Uterus (tissue), 4 donors: ENCODE results near the gene LMO7. TPM values are rescaled to one million over a fixed set of nuclear protein-coding genes. Genes with fewer than 3 reads are reported as not detected.
"Not testable (repeated sequence)": the region's sequence is repeated elsewhere in the genome, so short reads cannot be mapped to it uniquely, and the experiment has no call there.

Experiments
- DNase-seq, 2 donors: peaks; one replicate each; pipeline ENCODE4 v3.0.0-alpha.2; 2019 to 2020
- H3K27ac ChIP-seq, 2 donors: fragments of 200-600 bp; sonication (generic); 1 replicate in 1 of 2; 2 replicates in 1 of 2; pipeline ENCODE4 v1.5.1; 2016 to 2018
- H3K27me3 ChIP-seq, 2 donors: fragments of 200-600 bp; sonication (generic); one replicate each; pipeline ENCODE4 v1.5.1; 2018 to 2019; ENCODE audit warnings: control low read depth in 1 of 2
- H3K36me3 ChIP-seq, 2 donors: fragments of 200-600 bp; sonication (generic); one replicate each; pipeline ENCODE4 v1.5.1; 2019; ENCODE audit warnings: control low read depth in 1 of 2
- H3K4me1 ChIP-seq, 2 donors: fragments of 200-600 bp; sonication (generic); one replicate each; pipeline ENCODE4 v1.5.1; 2018 to 2019; ENCODE audit warnings: control low read depth in 1 of 2
- H3K4me3 ChIP-seq, 2 donors: fragments of 200-600 bp; sonication (generic); 1 replicate in 1 of 2; 2 replicates in 1 of 2; pipeline ENCODE4 v1.5.1; 2018 to 2019; ENCODE audit warnings: mild to moderate bottlenecking in 1 of 2
- H3K9me3 ChIP-seq, 2 donors: fragments of 200-600 bp; sonication (generic); one replicate each; pipeline ENCODE4 v1.5.1; 2019; ENCODE audit warnings: control low read depth in 1 of 2
- POLR2A ChIP-seq, 2 donors: fragments of 450-650 bp; IDR thresholded peaks; one replicate each; pipeline ENCODE4 v1.6.1; 2016; ENCODE audit warnings: antibody characterized with exemption in 2 of 2, mild to moderate bottlenecking in 1 of 2, moderate library complexity in 1 of 2
- intact Hi-C: fragments of 100-400 bp; cut with DNase I; formaldehyde crosslinking; loops from one replicate; pipeline ENCODE4 v1.15.1; 2023; ENCODE audit warnings: low total_unique reads
- total RNA-seq, 4 donors: library from RNA; depleted of rRNA in 3 of 4; stranded (reverse); fragments of >200 nt in 3 of 4; gene quantifications; one replicate each; pipeline versions ENCODE4 v1.1.0 to v1.2.4, GENCODE V29; 2014 to 2023
- TF ChIP-seq, protein P1 (sequence below), 4 experiments: fragments of 200-600 bp in 2 of 4; fragments of 450-650 bp in 2 of 4; sonication (generic) in 2 of 4; IDR thresholded peaks; one replicate each; pipeline ENCODE4 v1.5.1; 2016 to 2019; ENCODE audit warnings: antibody characterized with exemption in 4 of 4, mild to moderate bottlenecking in 2 of 4, moderate library complexity in 1 of 4
- donor health status: DM: yes; HTN: yes; CAD: no.

Gene LMO7
- total RNA-seq, 4 donors from 2014 or later: 2.6 to 55.4 (median 24.2) TPM

GRCh38 chr13:75699062-75699461 is 62.9 kb downstream of the LMO7 start:
- Histone ChIP-seq H3K4me3 (no peak overlapping the region), H3K36me3 (no peaks in the 10 kb centered on the region), H3K27me3 (no peaks in the 10 kb centered on the region), H3K9me3 (no peaks in the 10 kb centered on the region), H3K27ac (no peak overlapping the region), H3K4me1 (no peaks in the 10 kb centered on the region)
- DNase-seq: no peak
- TF ChIP-seq, protein P1, sequence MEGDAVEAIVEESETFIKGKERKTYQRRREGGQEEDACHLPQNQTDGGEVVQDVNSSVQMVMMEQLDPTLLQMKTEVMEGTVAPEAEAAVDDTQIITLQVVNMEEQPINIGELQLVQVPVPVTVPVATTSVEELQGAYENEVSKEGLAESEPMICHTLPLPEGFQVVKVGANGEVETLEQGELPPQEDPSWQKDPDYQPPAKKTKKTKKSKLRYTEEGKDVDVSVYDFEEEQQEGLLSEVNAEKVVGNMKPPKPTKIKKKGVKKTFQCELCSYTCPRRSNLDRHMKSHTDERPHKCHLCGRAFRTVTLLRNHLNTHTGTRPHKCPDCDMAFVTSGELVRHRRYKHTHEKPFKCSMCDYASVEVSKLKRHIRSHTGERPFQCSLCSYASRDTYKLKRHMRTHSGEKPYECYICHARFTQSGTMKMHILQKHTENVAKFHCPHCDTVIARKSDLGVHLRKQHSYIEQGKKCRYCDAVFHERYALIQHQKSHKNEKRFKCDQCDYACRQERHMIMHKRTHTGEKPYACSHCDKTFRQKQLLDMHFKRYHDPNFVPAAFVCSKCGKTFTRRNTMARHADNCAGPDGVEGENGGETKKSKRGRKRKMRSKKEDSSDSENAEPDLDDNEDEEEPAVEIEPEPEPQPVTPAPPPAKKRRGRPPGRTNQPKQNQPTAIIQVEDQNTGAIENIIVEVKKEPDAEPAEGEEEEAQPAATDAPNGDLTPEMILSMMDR (IDR thresholded peaks at IDR 0.05): no peak
- TF ChIP-seq POLR2A (IDR thresholded peaks at IDR 0.05): no peak
- intact Hi-C loops: no loop called here

GRCh38 chr13:75699717-75700116 is 63.6 kb downstream of the LMO7 start:
- H3K27ac ChIP-seq, H3K27me3 ChIP-seq, intact Hi-C loops, H3K36me3 ChIP-seq, H3K4me3 ChIP-seq, H3K9me3 ChIP-seq, DNase-seq, H3K4me1 ChIP-seq: not testable (repeated sequence)

DNA sequence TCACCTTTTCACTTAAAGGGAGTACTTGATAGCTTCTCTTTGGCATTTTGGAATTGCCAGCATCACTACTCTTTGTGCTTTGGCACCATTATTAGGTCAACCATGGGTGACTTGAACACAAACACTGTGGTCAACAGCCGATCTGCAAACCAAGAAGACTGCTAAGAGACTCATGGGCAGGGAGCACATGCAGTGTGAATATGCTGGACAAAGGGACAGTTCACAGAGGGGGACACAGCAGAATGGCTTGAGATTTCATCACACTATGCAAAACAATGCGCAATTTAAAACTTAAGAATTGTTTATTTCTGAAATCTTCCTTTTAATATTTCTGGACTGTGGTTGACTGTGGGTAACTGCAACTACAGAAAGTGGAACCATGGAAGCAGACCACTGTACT is 64.4 kb downstream of the LMO7 start:
- intact Hi-C loops: no loop called here
- Histone ChIP-seq H3K9me3 (no peaks in the 10 kb centered on the region), H3K4me3 (no peak overlapping the region), H3K36me3 (no peaks in the 10 kb centered on the region), H3K4me1 (no peaks in the 10 kb centered on the region), H3K27me3 (no peaks in the 10 kb centered on the region), H3K27ac (no peak overlapping the region)
- TF ChIP-seq POLR2A (IDR thresholded peaks at IDR 0.05): no peak
- TF ChIP-seq, protein P1 (IDR thresholded peaks at IDR 0.05): no peak
- no peak for DNase-seq

DNA sequence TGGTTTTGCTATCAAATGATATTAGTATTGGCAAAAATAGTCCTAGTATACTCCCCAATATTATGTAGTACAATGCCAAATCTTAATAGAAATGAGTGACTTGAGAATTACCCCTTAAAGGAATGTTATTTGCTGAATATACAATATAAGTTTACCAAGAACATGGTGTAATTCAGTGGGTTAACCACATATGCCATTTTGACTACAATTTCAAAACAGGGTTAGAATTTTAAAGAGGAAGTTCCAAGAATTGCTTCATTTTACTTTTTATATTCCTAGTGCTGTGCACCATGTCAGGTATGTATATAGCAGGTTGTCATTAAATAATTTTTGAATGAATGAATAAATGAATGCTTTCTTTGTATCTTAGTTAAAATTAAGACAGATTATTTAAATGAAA is 66.3 kb downstream of the LMO7 start:
- no peak overlapping the region for H3K27ac ChIP-seq
- TF ChIP-seq POLR2A (IDR thresholded peaks at IDR 0.05): no peak
- TF ChIP-seq, protein P1 (IDR thresholded peaks at IDR 0.05): no peak
- no peak overlapping the region for H3K4me3 ChIP-seq
- intact Hi-C loops: no loop called here
- H3K36me3 ChIP-seq: no peaks in the 10 kb centered on the region
- no peak for DNase-seq
- H3K4me1 ChIP-seq: no peaks in the 10 kb centered on the region
- H3K9me3 ChIP-seq: no peaks in the 10 kb centered on the region
- H3K27me3 ChIP-seq: no peaks in the 10 kb centered on the region

DNA sequence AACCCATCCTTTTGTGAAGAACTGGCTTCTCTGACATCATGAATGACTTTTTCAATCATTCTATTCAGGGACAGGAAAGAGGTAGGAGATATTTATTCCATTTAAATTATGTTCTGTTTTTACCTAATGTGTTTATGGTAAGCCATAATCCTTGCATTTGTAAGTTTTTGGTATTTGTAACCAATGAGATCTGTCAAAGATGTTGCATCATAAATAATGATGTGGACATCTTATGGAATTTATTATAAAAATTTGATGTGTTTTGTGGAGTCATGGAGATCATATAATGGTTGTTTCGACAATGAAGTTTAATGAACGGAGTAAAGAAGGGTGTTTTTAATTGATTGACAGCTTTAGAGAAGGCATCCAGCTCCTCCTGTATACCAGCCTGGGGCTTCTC is 67.6 kb downstream of the LMO7 start:
- intact Hi-C loops: no loop called here
- TF ChIP-seq, protein P1 (IDR thresholded peaks at IDR 0.05): no peak
- no peak for TF ChIP-seq POLR2A (IDR thresholded peaks at IDR 0.05)
- H3K27me3 ChIP-seq: no peaks in the 10 kb centered on the region
- DNase-seq: no peak
- H3K4me1 ChIP-seq: no peaks in the 10 kb centered on the region
- no peak overlapping the region for H3K27ac ChIP-seq
- H3K9me3 ChIP-seq: no peaks in the 10 kb centered on the region
- H3K36me3 ChIP-seq: no peaks in the 10 kb centered on the region
- H3K4me3 ChIP-seq: no peak overlapping the region
